Measurements from ENCODE around the gene MRGPRG.

The MRGPRG gene

GRCh38 chr11:3215346-3216026 is 3.1 kb downstream of the MRGPRG start:
- Histone ChIP-seq H3K4me2 (ENCODE audit: low read length) (no peak overlapping the region), H3K9ac (ENCODE audit: low read length) (no peak overlapping the region), H3K9me2 (ENCODE audit: low read depth, low read length) (no peaks in the 10 kb centered on the region), H3F3A (ENCODE audit: insufficient read depth, low read length) (no peaks in the 10 kb centered on the region), H3K79me2 (ENCODE audit: insufficient read depth, low read length) (no peaks in the 10 kb centered on the region), H3K4me3 (ENCODE audit: low read depth, low read length, poor library complexity, severe bottlenecking) (no peak overlapping the region), H3K9me3 (ENCODE audit: low read length) (no peaks in the 10 kb centered on the region), H4K20me1 (ENCODE audit: insufficient read depth, low read length) (no peaks in the 10 kb centered on the region), H3K27ac (ENCODE audit: low read depth, low read length, poor library complexity, severe bottlenecking) (no peak overlapping the region), H3K27me3 (ENCODE audit: insufficient read depth, low read length) (no peaks in the 10 kb centered on the region), H2AFZ (ENCODE audit: low read length) (no peak overlapping the region), H3K36me3 (ENCODE audit: insufficient read depth, low read length) (no peaks in the 10 kb centered on the region), H3K4me1 (ENCODE audit: insufficient read depth, low read length, severe bottlenecking) (peaks cover 7% of the 10 kb centered on the region)
- TF ChIP-seq EZH2 (IDR thresholded peaks at IDR 0.05; ENCODE audit: borderline replicate concordance, low read length): no peak
- TF ChIP-seq CTCF (IDR thresholded peaks at IDR 0.05; ENCODE audit: low read length): no peak

- no peaks in the 10 kb centered on the region for H3K79me2 ChIP-seq (ENCODE audit: insufficient read depth, low read length)
- H3K27me3 ChIP-seq (ENCODE audit: insufficient read depth, low read length): no peaks in the 10 kb centered on the region
- H3K4me2 ChIP-seq (ENCODE audit: low read length): no peak overlapping the region
- H3K9ac ChIP-seq (ENCODE audit: low read length): no peak overlapping the region
- H3K27ac ChIP-seq (ENCODE audit: low read depth, low read length, poor library complexity, severe bottlenecking): no peak overlapping the region
- no peak overlapping the region for H3K4me3 ChIP-seq (ENCODE audit: low read depth, low read length, poor library complexity, severe bottlenecking)
- H4K20me1 ChIP-seq (ENCODE audit: insufficient read depth, low read length): no peaks in the 10 kb centered on the region
- no peaks in the 10 kb centered on the region for H3F3A ChIP-seq (ENCODE audit: insufficient read depth, low read length)
- no peaks in the 10 kb centered on the region for H3K9me2 ChIP-seq (ENCODE audit: low read depth, low read length)
- H2AFZ ChIP-seq (ENCODE audit: low read length): no peak overlapping the region
- TF ChIP-seq CTCF (IDR thresholded peaks at IDR 0.05; ENCODE audit: low read length): no peak
- TF ChIP-seq EZH2 (IDR thresholded peaks at IDR 0.05; ENCODE audit: borderline replicate concordance, low read length): no peak
- H3K9me3 ChIP-seq (ENCODE audit: low read length): no peaks in the 10 kb centered on the region
- no peaks in the 10 kb centered on the region for H3K36me3 ChIP-seq (ENCODE audit: insufficient read depth, low read length)
- H3K4me1 ChIP-seq (ENCODE audit: insufficient read depth, low read length, severe bottlenecking): peaks cover 7% of the 10 kb centered on the region
These were observed 4.3 kb downstream of the MRGPRG start for GRCh38 chr11:3214420-3214699.

- Histone ChIP-seq H3K36me3 (ENCODE audit: insufficient read depth, low read length) (no peaks in the 10 kb centered on the region), H3K9me2 (ENCODE audit: low read depth, low read length) (no peaks in the 10 kb centered on the region), H3K9ac (ENCODE audit: low read length) (no peak overlapping the region), H3K9me3 (ENCODE audit: low read length) (no peaks in the 10 kb centered on the region), H3K4me2 (ENCODE audit: low read length) (no peak overlapping the region), H3K4me3 (ENCODE audit: low read depth, low read length, poor library complexity, severe bottlenecking) (no peak overlapping the region), H3K79me2 (ENCODE audit: insufficient read depth, low read length) (no peaks in the 10 kb centered on the region), H2AFZ (ENCODE audit: low read length) (no peak overlapping the region), H3F3A (ENCODE audit: insufficient read depth, low read length) (no peaks in the 10 kb centered on the region), H3K27ac (ENCODE audit: low read depth, low read length, poor library complexity, severe bottlenecking) (no peak overlapping the region), H3K4me1 (ENCODE audit: insufficient read depth, low read length, severe bottlenecking) (peaks cover 7% of the 10 kb centered on the region), H3K27me3 (ENCODE audit: insufficient read depth, low read length) (no peaks in the 10 kb centered on the region), H4K20me1 (ENCODE audit: insufficient read depth, low read length) (no peaks in the 10 kb centered on the region)
- TF ChIP-seq CTCF (IDR thresholded peaks at IDR 0.05; ENCODE audit: low read length) (no peak), EZH2 (IDR thresholded peaks at IDR 0.05; ENCODE audit: borderline replicate concordance, low read length) (no peak)
These were observed 4.8 kb downstream of the MRGPRG start for GRCh38 chr11:3213659-3214419.
